Neural cell (in vitro differentiated cells): ENCODE data around the gene TPD52L2. TPM values are rescaled to one million over a fixed set of nuclear protein-coding genes. Genes with fewer than 3 reads are reported as not detected.

Source experiments
- H2AFZ ChIP-seq: fragments of 200-600, 300-800 bp; sonication (generic), shearing (Covaris generic); 2 replicates; pipeline ENCODE4 v1.6.0; 2014; ENCODE audit warnings: low read depth, mild to moderate bottlenecking, antibody characterized with exemption, low read length, moderate library complexity
- H3F3A ChIP-seq: fragments of 200-600 bp; shearing (Covaris generic); 2 replicates; pipeline ENCODE4 v1.6.1; 2016; ENCODE audit warnings: mild to moderate bottlenecking, moderate library complexity, mixed read lengths, antibody characterized with exemption, low read length; ENCODE audit not compliant: insufficient read depth, poor library complexity, severe bottlenecking
- H3K27ac ChIP-seq: fragments of 200-600, 300-800 bp; sonication (generic), shearing (Covaris generic); 2 replicates; pipeline ENCODE4 v1.5.1; 2014; ENCODE audit warnings: mild to moderate bottlenecking, low read length, moderate library complexity
- H3K27me3 ChIP-seq: fragments of 300-800, 200-600 bp; sonication (generic), shearing (Covaris generic); 2 replicates; pipeline ENCODE4 v1.6.0; 2014; ENCODE audit warnings: mild to moderate bottlenecking, low read depth, low read length, moderate library complexity; ENCODE audit not compliant: insufficient read depth
- H3K36me3 ChIP-seq: fragments of 300-800, 200-600 bp; sonication (generic), shearing (Covaris generic); 2 replicates; pipeline ENCODE4 v1.5.1; 2014; ENCODE audit warnings: mild to moderate bottlenecking, antibody characterized with exemption, low read length, moderate library complexity; ENCODE audit not compliant: insufficient read depth
- H3K4me2 ChIP-seq: fragments of 300-800, 200-600 bp; sonication (generic), shearing (Covaris generic); 2 replicates; pipeline ENCODE4 v1.6.0; 2014; ENCODE audit warnings: mild to moderate bottlenecking, low read length
- H3K4me3 ChIP-seq: fragments of 300-800, 200-600 bp; sonication (generic), shearing (Covaris generic); 2 replicates; pipeline ENCODE4 v1.5.1; 2014; ENCODE audit warnings: mild to moderate bottlenecking, low read length, moderate library complexity
- H3K79me2 ChIP-seq: fragments of 200-600 bp; shearing (Covaris generic); replicated peaks from 2 replicates; pipeline ENCODE4 v1.6.0; 2014; ENCODE audit warnings: mild to moderate bottlenecking, low read length, moderate library complexity; ENCODE audit not compliant: insufficient read depth
- H3K9ac ChIP-seq: fragments of 300-800, 200-600 bp; sonication (generic), shearing (Covaris generic); 2 replicates; pipeline ENCODE4 v1.6.1; 2016; ENCODE audit warnings: mild to moderate bottlenecking, low read length, mixed read lengths
- H3K9me2 ChIP-seq: fragments of 200-600 bp; shearing (Covaris generic); 2 replicates; pipeline ENCODE4 v1.6.1; 2016; ENCODE audit warnings: mild to moderate bottlenecking, low read length, mixed read lengths; ENCODE audit not compliant: insufficient read depth
- H3K9me3 ChIP-seq: fragments of 200-600, 300-800 bp; sonication (generic), shearing (Covaris generic); 2 replicates; pipeline ENCODE4 v1.6.1; 2016; ENCODE audit warnings: mild to moderate bottlenecking, mixed run types, low read length, moderate library complexity, mixed read lengths
- H4K20me1 ChIP-seq: fragments of 200-600 bp; shearing (Covaris generic); 2 replicates; pipeline ENCODE4 v1.6.1; 2016; ENCODE audit warnings: mild to moderate bottlenecking, mixed run types; ENCODE audit not compliant: insufficient read depth
- CTCF ChIP-seq: fragments of 450-650 bp; IDR thresholded peaks from 2 replicates; pipeline ENCODE4 v1.5.1; 2014; ENCODE audit warnings: antibody characterized with exemption, mild to moderate bottlenecking, moderate library complexity; ENCODE audit not compliant: poor library complexity, severe bottlenecking
- EP300 ChIP-seq: fragments of 450-650 bp; conservative IDR thresholded peaks from 2 replicates; pipeline ENCODE4 v1.6.1; 2014; ENCODE audit warnings: antibody characterized with exemption, mild to moderate bottlenecking, moderate library complexity; ENCODE audit not compliant: poor library complexity, severe bottlenecking
- EZH2 ChIP-seq: fragments of 200-600, 300-800 bp; shearing (Covaris generic), sonication (generic); IDR thresholded peaks from 2 replicates; pipeline ENCODE4 v1.6.1; 2014; ENCODE audit warnings: antibody characterized with exemption, low read length, borderline replicate concordance, mild to moderate bottlenecking; ENCODE audit not compliant: insufficient read depth, poor library complexity, severe bottlenecking
- MXI1 ChIP-seq: fragments of 450-650 bp; conservative IDR thresholded peaks from 2 replicates; pipeline ENCODE4 v1.6.1; 2014; ENCODE audit warnings: antibody characterized with exemption, mild to moderate bottlenecking; ENCODE audit not compliant: poor library complexity, severe bottlenecking
- POLR2AphosphoS5 ChIP-seq: IDR thresholded peaks from 2 replicates; pipeline ENCODE4 v1.6.1; 2012
- RAD21 ChIP-seq: fragments of 450-650 bp; conservative IDR thresholded peaks from 2 replicates; pipeline ENCODE4 v1.6.1; 2014; ENCODE audit warnings: antibody characterized with exemption, mild to moderate bottlenecking, moderate library complexity
- SMC3 ChIP-seq: fragments of 450-650 bp; conservative IDR thresholded peaks from 2 replicates; pipeline ENCODE4 v1.6.1; 2014; ENCODE audit warnings: antibody characterized with exemption, mild to moderate bottlenecking, moderate library complexity; ENCODE audit not compliant: poor library complexity
- TAF1 ChIP-seq: IDR thresholded peaks from 2 replicates; pipeline ENCODE4 v1.6.1; 2012; ENCODE audit warnings: low read depth
- polyA plus RNA-seq: library from polyadenylated mRNA; depleted of rRNA; stranded (reverse); fragments of >200 nt; gene quantifications from 2 replicates; pipeline ENCODE4 v1.2.3, GENCODE V29; 2014
- TF ChIP-seq, protein P1 (sequence below): IDR thresholded peaks from 2 replicates; pipeline ENCODE4 v1.6.1; 2012; ENCODE audit warnings: borderline replicate concordance

Gene TPD52L2
- polyA plus RNA-seq, 1 donor from 2014 or later = 142 TPM

DNA sequence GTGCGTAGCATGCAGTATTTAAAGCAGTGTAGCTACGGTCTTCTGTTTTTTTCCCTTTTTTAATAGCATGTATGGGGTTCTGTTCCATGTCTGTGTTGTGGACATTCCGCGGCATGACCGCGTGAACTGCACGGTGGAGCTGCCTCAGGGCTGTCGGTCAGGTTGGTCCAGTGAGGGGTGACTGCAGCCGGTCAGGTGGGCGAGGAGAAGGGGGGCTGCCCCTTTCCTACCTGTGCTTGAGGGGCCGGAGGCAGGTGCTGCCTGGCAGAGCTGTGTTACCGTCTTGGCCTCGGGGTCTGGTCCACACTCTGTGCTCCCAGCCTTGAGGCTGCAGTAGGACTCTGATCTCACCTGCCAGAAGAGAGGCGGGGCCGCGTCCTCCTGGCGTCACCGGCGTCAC, 66.7 kb downstream of the TPD52L2 start:
- Histone ChIP-seq H3K36me3 (peaks cover 3% of the 10 kb centered on the region), H2AFZ (no peak overlapping the region), H3K4me3 (no peak overlapping the region), H3K79me2 (no peaks in the 10 kb centered on the region), H3K27me3 (no peaks in the 10 kb centered on the region), H4K20me1 (no peaks in the 10 kb centered on the region), H3F3A (no peaks in the 10 kb centered on the region), H3K9me3 (no peaks in the 10 kb centered on the region), H3K9me2 (no peaks in the 10 kb centered on the region), H3K9ac (no peak overlapping the region), H3K4me2 (no peak overlapping the region), H3K27ac (no peak overlapping the region)
- no peak for TF ChIP-seq EZH2
- no peak for TF ChIP-seq TAF1
- TF ChIP-seq SMC3 = no peak
- no peak for TF ChIP-seq CTCF
- TF ChIP-seq MXI1 = no peak
- no peak for TF ChIP-seq POLR2AphosphoS5
- TF ChIP-seq, protein P1, sequence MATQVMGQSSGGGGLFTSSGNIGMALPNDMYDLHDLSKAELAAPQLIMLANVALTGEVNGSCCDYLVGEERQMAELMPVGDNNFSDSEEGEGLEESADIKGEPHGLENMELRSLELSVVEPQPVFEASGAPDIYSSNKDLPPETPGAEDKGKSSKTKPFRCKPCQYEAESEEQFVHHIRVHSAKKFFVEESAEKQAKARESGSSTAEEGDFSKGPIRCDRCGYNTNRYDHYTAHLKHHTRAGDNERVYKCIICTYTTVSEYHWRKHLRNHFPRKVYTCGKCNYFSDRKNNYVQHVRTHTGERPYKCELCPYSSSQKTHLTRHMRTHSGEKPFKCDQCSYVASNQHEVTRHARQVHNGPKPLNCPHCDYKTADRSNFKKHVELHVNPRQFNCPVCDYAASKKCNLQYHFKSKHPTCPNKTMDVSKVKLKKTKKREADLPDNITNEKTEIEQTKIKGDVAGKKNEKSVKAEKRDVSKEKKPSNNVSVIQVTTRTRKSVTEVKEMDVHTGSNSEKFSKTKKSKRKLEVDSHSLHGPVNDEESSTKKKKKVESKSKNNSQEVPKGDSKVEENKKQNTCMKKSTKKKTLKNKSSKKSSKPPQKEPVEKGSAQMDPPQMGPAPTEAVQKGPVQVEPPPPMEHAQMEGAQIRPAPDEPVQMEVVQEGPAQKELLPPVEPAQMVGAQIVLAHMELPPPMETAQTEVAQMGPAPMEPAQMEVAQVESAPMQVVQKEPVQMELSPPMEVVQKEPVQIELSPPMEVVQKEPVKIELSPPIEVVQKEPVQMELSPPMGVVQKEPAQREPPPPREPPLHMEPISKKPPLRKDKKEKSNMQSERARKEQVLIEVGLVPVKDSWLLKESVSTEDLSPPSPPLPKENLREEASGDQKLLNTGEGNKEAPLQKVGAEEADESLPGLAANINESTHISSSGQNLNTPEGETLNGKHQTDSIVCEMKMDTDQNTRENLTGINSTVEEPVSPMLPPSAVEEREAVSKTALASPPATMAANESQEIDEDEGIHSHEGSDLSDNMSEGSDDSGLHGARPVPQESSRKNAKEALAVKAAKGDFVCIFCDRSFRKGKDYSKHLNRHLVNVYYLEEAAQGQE = no peak
- TF ChIP-seq RAD21 = no peak
- TF ChIP-seq EP300 = no peak

DNA sequence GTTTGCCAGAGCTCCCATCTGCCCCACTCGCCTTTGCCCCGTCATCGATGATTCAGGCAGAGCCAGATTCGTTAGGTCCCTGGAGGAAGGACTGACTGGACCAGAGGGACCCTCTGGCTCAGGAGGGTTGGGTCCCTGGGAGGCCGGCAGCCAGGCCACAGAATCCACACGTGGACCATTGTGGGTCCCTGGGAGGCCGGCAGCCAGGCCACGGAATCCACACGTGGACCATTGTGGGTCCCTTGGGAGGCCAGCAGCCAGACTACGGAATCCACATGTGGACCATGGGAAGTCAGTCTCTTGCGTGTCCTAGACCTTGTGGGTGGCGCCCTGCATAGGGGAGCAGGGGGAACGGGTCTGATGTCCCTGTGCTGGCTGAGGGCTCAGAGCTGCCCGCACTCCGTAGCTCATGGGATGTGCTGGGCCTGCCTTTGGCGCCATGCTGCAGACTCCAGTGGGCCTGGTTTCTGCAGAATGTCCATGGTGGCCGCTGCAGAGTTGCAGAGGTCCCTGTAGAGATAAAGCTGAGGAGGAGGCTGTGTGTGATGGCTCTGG, 67.6 kb downstream of the TPD52L2 start:
- H3F3A ChIP-seq = no peaks in the 10 kb centered on the region
- no peak overlapping the region for H2AFZ ChIP-seq
- H4K20me1 ChIP-seq = no peaks in the 10 kb centered on the region
- TF ChIP-seq POLR2AphosphoS5 (no peak), EZH2 (no peak), TAF1 (no peak), RAD21 (no peak), SMC3 (no peak), EP300 (no peak), CTCF (no peak), MXI1 (no peak)
- TF ChIP-seq, protein P1 = no peak
- no peak overlapping the region for H3K4me2 ChIP-seq
- H3K9me2 ChIP-seq = no peaks in the 10 kb centered on the region
- H3K4me3 ChIP-seq = no peak overlapping the region
- peaks cover 3% of the 10 kb centered on the region for H3K36me3 ChIP-seq
- H3K27ac ChIP-seq = no peak overlapping the region
- no peaks in the 10 kb centered on the region for H3K79me2 ChIP-seq
- no peak overlapping the region for H3K9ac ChIP-seq
- H3K27me3 ChIP-seq = no peaks in the 10 kb centered on the region
- H3K9me3 ChIP-seq = no peaks in the 10 kb centered on the region
